Measurements from ENCODE around the gene CKS2.

GRCh38 chr9:89281106-89281505 is 29.9 kb upstream of the CKS2 start:
- TF ChIP-seq POLR2A (IDR thresholded peaks at IDR 0.05) = no peak
- TF ChIP-seq, protein P1, sequence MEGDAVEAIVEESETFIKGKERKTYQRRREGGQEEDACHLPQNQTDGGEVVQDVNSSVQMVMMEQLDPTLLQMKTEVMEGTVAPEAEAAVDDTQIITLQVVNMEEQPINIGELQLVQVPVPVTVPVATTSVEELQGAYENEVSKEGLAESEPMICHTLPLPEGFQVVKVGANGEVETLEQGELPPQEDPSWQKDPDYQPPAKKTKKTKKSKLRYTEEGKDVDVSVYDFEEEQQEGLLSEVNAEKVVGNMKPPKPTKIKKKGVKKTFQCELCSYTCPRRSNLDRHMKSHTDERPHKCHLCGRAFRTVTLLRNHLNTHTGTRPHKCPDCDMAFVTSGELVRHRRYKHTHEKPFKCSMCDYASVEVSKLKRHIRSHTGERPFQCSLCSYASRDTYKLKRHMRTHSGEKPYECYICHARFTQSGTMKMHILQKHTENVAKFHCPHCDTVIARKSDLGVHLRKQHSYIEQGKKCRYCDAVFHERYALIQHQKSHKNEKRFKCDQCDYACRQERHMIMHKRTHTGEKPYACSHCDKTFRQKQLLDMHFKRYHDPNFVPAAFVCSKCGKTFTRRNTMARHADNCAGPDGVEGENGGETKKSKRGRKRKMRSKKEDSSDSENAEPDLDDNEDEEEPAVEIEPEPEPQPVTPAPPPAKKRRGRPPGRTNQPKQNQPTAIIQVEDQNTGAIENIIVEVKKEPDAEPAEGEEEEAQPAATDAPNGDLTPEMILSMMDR (IDR thresholded peaks at IDR 0.05) = no peak

All from uterus (tissue), 2 donors.